Stimulated activated CD8-positive, alpha-beta memory T cell treated with anti-CD3 and anti-CD28 coated beads, Interleukin-12 subunit alpha, Interleukin-12 subunit beta, amount 100 ng/mL, for 1 hour (primary cell): ENCODE data around the gene PODXL2.

Source experiments
- DNase-seq: peaks from one replicate; pipeline ENCODE4 v3.0.0-alpha.2; 2020; ENCODE audit warnings: low read depth

Gene PODXL2

DNA sequence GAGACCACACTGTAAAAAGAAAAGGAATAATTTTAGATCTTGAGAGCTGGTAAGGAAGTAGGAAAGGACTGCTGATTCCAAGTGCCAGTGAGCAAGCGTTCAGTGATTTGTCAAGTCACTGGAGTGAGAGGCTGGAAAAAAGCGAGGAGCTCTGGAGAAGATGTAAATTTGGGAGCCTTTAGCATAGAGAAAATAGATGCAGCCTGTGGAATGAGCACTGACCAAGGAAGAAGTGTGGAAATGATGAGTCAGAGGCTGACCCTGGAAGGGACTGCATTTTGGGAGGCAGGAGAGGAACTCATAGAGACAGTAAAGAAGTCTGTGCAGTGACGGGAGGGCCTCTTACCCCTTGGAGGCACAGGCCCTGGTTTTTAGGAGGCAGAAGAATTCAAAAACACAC is 26.7 kb downstream of the PODXL2 start:
- no peak for DNase-seq

GRCh38 chr3:127656906-127657305 is 27.9 kb downstream of the PODXL2 start:
- DNase-seq, result no peak

- no peak for DNase-seq
These were observed 29.2 kb downstream of the PODXL2 start for GRCh38 chr3:127658234-127658633.

- DNase-seq, result no peak
These were observed 31.8 kb downstream of the PODXL2 start for GRCh38 chr3:127660621-127661251.

DNA sequence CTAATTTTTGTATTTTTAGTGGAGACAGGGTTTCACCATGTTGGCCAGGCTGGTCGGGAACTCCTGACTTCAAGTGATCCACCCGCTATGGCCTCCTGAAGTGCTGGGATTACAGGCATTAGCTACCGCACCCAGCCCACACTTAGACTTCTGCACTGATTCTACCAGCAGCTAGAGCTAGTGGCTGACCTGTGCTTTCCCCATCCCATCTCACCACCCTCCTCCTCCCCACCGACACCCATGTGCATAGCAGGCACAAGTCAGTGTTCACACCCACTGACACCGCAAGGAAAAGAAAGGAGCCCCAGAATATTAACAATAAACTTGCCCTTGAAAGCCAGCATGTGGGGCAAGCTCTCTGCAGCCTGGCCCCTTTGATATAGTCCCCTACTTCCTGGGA is 32.6 kb downstream of the PODXL2 start:
- DNase-seq, result no peak

DNA sequence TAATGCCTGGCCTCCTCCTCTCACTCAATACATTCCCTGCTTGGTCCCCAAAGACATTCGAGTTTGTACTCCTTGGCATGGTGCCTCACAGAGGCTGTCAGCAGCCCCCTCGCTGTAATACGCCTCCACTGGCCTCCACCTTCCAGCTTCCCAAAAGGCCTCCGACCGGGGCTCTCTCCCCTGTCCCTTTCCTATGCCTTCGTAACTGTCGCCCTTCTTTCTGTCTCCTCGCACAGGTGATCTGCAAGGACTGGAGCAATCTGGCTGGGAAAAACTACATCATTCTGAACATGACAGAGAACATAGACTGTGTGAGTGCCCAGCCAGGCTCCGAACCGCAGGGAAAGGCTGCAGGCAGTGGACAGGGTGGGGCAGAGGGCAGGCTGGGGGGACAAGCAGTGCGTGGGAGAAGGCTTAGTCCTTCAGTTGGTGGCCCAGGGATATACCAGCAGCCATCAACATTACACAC is 33.0 kb downstream of the PODXL2 start:
- no peak for DNase-seq

DNA sequence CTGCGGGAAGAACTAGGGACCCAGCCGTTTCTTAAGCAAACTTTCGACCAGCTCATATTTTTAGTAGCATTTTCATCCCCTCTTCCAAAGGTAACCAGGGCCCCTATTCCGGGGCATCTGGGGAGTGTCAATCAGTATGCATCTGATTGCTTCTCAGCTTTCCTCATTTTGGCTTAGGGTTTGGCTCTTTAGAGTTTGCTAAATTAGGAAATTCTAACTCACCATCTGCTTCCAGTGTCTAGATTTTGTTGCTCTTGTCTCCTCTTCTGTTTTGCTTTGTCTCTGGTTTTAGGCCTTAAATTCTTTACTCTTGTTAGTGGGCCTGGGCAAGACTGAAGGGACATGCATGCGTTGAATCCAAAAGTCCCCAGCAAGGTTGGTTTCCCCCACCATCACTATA is 34.2 kb downstream of the PODXL2 start:
- no peak for DNase-seq

DNA sequence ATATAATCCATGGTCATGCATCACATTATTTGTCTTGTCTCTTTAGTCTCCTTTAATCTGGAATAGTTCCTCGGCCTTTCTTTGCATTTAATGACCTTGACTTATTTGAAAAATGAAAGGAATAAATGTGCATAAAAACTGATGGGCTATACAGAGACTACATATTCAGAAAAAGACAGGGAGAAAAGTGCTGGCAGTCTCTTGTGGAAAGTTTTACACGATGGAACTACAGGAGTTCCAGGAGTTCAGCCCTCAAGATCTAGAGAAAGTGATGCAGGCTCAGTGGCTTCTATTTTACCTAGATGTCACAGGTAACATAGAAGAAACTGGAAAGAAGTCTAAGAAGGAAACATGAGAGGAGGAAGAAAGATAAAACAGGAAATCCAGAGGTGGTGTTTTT is 36.2 kb downstream of the PODXL2 start:
- DNase-seq, result no peak

- DNase-seq, result no peak
These were observed 36.6 kb downstream of the PODXL2 start for GRCh38 chr3:127665586-127665985.

GRCh38 chr3:127666676-127667075 is 37.7 kb downstream of the PODXL2 start:
- DNase-seq, result no peak

- DNase-seq, result no peak
These were observed 38.2 kb downstream of the PODXL2 start for GRCh38 chr3:127667119-127667681.

- no peak for DNase-seq
These were observed 39.9 kb downstream of the PODXL2 start for GRCh38 chr3:127668906-127669305.

GRCh38 chr3:127669541-127670228 is 40.7 kb downstream of the PODXL2 start:
- DNase-seq, result no peak

DNA sequence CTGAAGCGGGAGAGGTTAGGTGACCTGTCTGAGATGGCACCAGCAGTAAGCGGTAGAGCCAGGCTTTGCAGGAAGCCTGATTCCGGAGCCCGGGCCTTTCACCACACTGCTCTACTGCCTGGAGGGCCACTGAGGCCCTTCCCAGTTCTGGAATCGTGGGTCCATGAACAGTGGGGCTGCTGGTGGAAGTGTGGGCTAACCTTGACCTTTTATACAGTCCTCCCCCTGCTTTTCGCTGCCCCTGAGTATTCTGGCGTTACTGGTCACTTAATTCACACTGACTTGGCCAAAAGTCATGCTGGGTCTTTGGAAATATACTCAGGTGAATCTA is 41.2 kb downstream of the PODXL2 start:
- no peak for DNase-seq

DNA sequence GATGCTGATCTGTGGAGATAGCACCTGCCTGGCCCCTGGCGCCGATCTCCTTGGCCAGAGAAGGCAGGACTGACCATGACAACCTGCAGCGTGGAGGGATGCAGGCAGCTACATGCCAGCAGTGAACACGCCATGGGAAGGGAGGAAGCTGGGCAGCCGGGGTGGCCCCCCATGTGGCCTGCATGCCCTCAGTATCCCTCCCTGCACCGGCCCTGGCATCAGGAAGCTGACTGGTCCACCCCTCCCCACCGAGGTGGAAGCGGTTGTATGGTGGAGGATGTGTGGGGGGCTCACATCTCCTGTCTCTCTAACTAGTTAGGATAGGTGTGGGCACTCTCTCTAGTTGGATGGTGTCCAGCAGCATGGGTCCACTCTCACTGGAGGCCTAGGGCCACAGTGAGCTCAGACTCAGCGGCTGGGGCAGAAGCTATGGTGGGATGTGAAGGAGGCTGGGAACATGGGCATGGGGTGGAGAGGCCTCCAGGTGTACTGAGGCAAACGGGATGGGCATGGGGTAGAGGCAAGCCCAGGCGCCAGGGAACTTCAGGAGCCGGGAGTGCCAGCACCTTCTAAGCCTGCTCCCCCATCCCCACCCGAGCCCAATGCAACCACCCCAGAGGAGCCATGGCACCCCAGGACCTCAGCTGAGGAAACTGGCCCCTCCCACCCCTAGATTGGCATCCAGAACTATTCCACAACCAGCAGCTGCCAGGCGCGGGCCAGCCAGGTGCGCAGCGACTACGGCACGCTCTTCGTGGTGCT is 42.0 kb downstream of the PODXL2 start:
- DNase-seq, result no peak

GRCh38 chr3:127671523-127672428 is 42.8 kb downstream of the PODXL2 start:
- no peak for DNase-seq

GRCh38 chr3:127672429-127673190 is 43.6 kb downstream of the PODXL2 start, which contains the start of gene ABTB1:
TSS of gene ABTB1 (plus strand) at chr3:127672952. CDS start at chr3:127673026, 74 bp downstream.
- peak; percentile 72 for DNase-seq

- DNase-seq, result peak; percentile 29
These were observed 44.5 kb downstream of the PODXL2 start for GRCh38 chr3:127673191-127674100.

- DNase-seq, result no peak
These were observed 45.2 kb downstream of the PODXL2 start for GRCh38 chr3:127674101-127674721.
